DMS153 treated with DMSO at 0.1 percent for 48 hours (cell line): Measurements from ENCODE around the gene PLCB1.

ENCODE experiments used
- DNase-seq: peaks from one replicate; lab custom pipeline; 2025; ENCODE audit not compliant: unreplicated experiment; lab: John Stamatoyannopoulos, UW

The PLCB1 gene

GRCh38 chr20:8527998-8528723 lies 396.1 kb downstream of the PLCB1 start:
- no peak for DNase-seq

DNA sequence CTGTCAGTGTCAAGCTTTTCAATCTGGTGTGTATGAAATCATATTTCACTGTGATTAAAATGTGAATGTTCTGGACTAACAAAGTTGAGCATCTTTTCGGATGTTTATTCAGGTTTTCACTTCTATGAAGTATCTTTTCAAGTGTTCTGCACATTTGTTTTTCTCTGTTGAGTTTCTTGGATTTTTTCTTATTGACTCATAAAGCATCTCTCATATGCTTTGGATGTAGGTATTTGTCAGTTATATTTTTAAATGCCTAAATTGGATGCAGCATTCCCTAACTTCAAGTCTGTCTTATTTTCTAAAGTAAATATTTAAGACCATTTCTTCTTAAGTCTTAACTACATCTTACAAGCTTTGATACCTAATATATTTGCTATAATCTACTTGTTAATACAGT lies 398.0 kb downstream of the PLCB1 start:
- no peak for DNase-seq

GRCh38 chr20:8532169-8532568 lies 400.1 kb downstream of the PLCB1 start:
- DNase-seq, result no peak

DNA sequence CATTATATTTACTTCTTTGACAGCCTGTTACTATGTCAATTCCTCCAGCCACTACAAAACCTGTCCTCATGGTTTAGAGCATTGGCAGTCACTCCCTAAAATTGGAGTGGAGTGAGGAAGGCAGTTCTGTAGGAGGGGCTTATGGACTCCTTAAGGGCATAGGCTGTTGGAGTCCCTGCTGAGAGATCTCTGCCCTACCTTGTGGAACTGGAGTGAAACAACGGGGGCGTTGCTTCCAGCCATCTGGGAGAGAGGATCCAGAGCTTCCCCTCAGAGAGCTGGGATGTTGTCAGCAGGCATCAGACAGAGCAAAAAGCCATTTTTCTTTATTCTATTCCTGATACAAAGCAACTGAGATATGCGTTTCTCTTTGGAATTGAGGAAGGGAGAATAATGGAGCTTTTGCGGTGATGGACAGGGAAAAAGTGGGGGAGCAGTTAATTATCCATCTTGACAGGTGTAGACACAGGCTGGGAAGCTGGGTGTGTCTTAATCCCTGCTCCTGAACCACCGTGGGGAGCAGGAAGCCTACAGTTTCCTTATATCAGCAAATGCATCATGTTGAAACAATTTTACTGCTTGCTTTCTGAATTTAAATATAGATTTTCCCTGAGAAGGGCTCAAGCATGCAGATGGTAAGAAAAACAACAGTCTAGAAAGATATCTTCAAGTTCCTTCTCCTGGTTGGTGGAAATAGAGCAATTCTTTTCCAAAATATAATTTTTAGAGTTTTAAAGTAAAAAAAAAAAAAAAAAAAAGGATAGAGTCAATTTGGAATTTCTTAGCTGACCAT lies 402.5 kb downstream of the PLCB1 start:
- no peak for DNase-seq

DNA sequence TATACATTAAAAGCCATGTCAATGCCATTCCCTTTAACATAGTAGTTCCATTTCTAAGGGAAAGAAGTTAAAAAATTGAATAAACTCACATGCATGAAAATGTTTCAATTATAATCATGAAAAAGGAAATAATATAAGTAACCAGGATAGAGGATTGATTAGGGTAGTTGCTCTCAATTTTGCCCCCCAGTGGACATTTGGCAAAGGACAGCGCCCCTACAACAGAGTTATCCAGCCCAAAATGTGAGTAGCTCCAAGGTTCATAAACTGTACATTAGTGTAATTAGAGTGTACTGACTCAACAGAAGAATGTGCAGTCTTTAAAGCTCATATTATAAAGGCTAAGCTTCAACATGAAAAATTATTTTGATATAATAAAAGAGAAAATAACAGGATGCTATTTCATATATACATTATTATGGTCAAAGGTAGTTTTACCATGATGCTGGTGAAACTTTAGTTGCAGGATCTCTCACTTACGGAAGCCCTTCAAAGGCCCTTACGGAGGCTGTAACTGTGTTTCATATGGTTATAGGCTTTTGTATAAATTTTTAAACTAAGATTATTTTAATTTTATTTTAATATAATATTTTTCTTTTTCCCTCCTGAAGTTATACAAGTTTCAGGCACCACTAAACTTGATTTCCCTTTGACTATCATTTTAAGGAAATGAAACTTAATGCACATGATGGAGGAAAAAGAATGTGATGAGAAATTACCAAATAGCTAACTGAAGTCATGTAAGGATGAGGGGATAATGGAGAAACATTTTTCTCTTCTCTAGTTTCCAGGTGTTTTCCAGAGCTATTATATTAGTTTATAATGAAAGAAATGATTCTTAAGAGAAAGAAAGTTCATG lies 403.6 kb downstream of the PLCB1 start:
- DNase-seq, result no peak

GRCh38 chr20:8536262-8536618 lies 404.2 kb downstream of the PLCB1 start:
- no peak for DNase-seq

GRCh38 chr20:8540466-8540865 lies 408.4 kb downstream of the PLCB1 start:
- DNase-seq, result no peak

DNA sequence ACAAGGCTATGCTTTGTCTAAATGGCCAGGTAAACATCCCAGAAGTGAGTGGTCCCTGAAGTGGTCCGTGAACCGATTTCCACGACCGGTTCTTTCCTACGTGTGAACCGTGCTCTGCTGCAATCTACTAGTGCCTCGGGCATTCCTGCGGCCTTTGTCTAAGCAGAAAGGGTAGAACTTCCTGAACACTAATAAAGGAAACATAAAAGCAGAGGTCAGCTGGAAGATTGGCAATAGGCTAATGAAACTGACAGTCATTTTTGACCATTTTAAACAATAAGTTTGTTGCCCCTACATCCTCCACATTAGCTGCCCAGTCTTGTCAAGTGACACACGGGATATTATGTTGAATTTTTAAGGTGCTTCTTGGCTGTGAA lies 410.0 kb downstream of the PLCB1 start:
- DNase-seq, result no peak

GRCh38 chr20:8545212-8545611 lies 413.1 kb downstream of the PLCB1 start:
- no peak for DNase-seq

GRCh38 chr20:8547035-8547650 lies 415.1 kb downstream of the PLCB1 start:
- DNase-seq, result no peak

- DNase-seq, result no peak
These were observed 416.0 kb downstream of the PLCB1 start for GRCh38 chr20:8547968-8548588.

DNA sequence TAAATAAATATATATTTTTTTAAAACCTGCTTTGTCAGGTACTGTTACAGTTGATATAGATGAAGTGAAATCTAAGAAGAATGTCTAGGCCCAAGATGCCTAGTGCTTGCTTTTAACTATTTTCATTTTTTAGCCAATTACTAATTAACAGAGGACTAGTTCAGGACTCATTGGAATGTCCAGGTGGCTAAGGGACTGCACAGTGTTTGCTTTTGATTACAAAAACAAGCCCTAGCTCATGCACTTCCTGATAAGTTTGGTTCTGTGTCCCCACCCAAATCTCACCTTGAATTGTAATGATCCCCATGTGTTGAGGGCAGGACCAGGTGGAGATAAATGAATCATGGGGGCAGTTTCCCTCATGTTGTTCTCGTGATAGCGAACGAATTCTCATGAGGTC lies 417.1 kb downstream of the PLCB1 start:
- no peak for DNase-seq

DNA sequence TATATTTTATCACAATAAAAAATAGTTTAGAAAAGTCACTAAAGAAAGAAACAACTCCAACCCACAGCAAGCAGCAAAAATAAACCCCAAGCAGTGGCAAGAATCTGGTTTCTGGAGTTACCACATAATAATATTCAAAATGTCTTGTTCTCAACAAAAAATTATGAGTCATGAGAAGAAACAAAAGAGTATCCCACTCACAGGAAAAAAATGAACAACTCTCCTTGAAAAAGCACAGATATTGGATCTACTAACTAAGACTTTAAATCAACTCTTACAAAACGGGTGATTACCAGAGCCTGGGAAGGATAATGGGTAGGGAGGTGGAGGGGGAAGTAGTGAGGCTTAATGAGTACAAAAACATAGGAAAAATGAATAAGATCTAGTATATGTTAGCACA lies 425.6 kb downstream of the PLCB1 start:
- no peak for DNase-seq

DNA sequence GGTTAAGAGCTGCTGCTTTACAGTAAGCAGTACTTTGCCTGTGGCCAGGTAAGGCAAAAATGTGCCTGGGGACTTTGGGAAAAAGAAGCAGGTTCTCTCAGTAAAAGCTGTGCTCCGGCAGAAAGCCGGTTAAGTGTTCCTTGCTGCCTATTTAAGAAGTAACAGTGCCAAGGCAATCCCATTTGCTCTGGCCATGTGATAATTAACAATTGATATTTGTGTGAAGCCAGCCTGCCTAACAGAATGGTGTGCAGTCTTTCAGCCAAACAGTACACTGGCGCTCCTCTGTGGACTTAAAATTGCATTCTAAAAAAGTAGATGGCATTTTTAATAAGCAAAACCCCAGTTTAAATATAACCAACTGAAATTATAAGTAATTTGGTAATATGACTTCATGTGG lies 430.3 kb downstream of the PLCB1 start:
- no peak for DNase-seq

DNA sequence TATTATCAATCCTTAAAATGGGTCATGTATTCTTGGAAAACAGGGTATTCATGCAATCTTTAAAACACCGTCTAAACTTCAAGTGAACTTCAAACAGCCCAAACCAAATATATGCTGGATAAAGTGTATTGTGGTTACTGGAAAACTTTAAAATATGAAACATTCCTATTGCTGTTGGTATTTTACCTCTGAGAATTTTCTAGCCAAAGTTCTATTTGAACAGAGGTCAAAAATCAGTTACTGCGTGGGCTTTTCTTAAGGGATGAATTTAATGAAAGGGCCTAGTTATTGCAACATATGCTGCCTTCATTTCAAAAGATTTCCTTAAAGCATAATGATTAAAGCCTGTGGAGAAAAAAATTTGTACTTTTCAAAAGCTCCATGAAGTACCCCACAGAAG lies 436.0 kb downstream of the PLCB1 start:
- no peak for DNase-seq

DNA sequence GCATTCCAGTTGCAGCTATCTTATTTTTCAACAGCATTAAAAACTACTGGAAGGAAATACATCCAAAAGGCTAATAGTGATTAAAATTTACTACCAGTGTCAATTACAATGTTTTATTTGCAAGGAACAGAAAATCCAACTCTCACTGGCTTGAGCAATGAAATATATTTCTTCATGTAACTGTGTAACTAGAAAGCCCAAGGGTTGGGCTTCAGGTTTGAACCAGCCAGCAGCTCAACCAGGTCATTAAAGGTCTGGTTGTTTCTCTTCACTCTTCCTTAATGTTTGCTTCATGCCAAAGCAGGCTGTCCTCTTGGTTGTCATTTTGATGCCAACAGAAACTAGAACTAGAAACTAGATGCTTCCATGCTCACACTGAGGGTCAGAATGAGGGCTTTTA lies 437.7 kb downstream of the PLCB1 start:
- DNase-seq, result no peak

DNA sequence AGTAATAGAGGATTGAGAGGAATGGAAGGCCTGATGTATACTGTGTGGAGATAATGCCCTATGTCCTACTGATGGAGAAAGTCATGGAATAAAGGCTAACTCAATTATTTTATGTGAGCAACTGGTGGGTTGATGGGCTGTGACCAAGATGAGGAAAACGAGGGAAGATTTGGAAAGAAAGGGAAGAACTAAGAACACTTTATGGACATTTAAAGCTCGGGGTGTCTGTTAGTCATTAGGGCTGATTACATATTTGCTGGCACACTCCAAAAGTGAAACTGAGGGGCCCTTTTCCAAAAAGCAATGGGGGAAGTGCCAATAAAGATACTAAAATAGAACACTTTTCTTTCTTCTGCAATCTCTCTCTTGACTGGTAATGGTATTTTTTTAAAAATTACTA lies 439.5 kb downstream of the PLCB1 start:
- no peak for DNase-seq

DNA sequence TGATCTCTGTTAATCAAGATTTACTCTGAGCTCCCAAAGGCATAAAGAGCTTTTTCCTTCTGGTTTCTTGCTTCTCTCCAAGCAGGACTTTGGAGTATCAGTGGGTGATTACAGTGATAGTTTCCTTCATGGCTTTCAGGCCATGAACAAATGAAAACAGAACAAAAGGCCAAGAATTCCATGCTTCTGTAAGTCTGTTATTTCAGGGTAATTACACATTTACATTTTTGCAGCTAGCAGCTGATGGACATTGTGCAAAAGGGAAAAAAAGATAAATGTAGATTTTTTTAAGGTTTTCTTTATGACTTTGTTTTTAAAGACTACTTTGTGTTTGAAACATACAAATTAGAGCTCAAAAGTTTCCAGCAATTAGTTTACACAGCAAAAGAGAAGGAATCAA lies 441.6 kb downstream of the PLCB1 start:
- DNase-seq, result no peak

DNA sequence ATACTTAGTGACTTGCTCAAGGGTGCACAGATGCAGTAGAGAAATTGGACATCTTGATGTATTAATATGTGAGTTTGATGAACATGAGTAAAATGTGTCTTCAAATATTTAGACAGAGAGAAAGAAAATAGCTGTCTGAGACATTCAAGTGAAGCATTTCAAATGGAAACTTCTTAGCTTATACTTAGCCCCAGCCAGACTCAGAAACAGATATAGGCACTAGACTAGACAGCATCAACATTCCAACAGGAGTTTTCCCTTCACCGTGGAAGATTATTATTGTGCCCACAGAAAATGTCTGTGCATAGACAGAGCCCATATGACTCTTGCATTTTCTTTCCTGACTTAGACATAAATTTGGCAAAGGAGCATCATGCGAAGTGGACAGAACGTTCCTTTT lies 443.0 kb downstream of the PLCB1 start:
- no peak for DNase-seq

DNA sequence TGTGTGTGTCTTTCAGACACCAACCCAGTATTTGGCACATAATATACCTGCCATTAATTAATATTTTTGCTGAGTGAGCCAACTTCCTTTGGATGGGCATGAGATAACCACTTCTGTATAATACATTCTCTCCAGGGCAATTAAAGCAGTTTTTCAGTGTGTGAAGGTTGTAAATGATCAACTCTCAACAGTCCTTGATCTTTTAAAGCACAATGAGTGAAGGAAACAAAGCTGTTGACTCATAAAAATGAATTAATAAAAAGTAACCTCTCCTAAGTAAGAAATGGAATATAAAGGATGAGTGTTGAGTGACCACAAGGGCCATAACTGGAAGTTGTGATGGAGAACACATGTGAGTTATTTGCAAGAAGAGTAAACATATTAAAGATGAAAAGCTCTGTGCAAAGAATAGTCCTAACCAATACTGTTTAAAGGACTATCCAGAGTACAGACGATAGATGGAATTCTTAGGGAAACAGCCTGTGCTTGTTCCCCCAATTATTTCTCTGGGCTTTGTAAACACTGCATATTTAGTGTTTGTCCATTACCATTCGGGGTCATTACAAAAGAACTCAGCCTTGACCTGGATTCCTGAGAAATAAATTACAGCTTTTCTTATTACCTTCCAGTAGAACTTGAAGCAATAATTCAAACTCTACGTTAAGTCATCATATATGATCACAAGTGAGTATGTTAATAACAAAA lies 446.2 kb downstream of the PLCB1 start:
- DNase-seq, result no peak
